ENCODE results near the gene LCN12.

Gene LCN12

GRCh38 chr9:136945333-136946227 is 6.5 kb upstream of the LCN12 start:
- no peak for DNase-seq

DNA sequence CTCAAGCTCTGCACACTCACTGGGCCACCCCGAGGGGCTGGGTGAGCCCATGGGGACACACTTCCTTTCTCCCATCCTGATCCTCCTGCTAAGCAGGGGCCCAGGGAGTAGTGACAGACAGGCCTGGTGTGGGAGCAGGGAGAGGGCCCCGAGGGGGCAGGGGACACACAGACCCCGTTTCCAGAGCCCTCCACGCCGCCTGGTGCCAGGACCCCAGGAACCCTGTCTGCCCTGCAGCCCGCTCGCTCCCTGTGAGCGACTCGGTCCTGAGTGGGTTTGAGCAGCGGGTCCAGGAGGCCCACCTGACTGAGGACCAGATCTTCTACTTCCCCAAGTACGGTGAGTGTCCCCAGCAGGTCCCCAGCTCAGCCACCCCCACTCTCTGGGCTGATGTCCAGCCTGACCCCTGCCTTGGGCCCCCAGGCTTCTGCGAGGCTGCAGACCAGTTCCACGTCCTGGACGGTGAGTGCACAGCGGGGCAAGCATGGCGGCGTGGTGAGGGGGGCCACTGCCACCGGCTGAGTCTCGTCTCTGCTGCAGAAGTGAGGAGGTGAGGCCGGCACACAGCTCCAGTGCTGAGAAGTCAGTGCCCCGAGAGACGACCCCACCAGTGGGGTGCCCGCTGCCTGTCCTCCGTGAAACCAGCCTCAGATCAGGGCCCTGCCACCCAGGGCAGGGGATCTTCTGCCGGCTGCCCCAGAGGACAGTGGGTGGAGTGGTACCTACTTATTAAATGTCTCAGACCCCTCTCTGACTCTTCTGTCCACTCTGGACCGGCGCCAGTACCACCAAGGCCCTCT is 5.6 kb upstream of the LCN12 start:
- DNase-seq, result no peak

DNA sequence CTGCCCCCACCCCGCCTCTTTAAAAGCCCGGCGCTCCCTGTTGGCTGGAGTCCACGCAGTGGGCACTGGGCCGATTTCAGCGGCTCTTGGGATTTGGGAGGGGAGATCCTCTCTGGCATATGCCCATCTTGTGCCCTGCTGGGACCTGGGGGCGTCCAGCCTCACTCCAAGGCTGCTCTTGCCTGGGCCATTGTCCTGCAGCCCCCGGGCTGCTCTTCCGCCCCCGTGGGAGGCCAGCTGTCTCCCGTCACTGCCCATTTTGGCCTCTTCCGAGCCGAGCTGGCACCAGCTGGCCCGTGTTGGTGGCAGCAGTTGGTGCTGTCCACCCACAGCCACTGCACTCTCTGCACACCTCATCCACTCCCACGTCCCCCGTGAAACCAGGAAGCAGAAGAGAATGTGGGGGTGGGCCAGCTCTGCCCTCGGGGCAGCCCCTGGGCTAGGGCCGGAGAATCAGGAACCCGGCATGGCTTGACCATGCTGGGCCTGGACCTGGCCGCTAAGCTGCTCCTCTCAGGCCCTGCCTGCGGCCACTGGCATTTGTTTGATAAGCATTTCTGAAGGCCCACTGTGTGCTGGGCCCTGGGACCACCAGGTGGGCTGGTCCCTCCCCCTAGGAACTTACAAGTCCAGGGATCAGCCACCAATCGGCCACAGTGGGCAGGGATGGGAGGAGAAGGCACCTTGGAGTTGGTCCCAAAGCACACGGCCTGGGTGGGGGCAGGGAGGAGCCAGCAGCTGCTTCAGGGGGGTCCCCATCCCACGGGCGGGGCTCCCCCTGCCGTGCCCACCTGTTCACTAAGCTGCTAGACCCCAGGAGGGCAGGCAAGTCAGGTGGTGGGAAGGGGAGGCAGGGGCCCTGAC is 4.8 kb upstream of the LCN12 start:
- DNase-seq, result no peak

DNA sequence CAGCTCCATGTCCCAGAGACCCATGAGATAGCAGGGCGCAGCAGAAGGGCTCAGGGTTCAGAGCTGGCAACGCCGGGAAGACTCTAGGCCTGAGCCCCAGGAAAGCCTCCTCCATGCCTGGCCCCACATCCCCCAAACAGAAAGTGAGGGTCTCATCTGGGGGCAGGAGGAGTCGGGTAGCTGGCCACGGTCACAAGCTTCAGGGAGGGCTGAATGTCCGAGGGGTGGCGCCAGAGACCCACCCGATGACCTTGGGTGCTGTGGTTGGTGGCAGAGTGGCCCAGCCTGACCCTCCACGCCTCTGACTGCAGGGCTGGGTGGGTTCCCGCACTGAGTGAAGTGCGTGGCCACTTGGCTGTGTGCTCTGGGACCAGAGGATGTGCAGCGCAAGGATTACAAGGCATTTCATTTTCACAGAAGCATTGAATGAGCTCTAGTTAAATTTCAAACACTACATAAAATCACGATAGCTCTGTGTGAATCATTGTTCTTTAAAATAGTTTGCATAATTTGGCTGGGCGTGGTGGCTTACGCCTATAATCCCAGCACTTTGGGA is 4.0 kb upstream of the LCN12 start:
- peak; percentile 31 for DNase-seq

DNA sequence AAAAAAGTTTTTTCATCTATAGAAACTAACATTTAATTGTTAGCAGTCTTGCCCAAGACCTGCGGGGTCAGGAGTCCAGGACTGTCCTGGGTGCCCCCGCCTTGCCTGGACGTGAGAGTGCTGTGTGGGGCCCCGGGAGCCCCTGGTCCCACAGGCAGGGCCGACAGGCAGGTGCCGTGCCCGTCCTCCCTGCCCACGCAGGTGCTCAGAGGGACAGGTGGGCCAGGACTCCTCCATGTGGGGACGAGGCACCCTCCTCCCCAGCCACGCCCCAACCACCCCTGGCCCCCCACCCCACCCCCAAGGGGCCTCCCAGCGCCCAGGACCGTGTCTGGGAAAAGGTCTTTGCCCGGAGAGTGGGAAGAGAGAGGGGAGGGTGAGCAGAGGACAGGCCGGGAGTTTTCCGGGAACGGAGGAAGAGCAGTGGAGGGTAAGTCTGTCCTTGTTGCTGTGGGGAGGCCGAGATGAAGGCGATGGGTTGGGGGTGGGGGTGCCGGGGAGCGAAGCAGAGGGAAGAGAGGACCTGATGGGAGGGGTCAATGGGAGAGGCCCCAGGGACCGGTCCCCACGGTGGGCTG is 2.7 kb upstream of the LCN12 start:
- no peak for DNase-seq

- peak; percentile 97 for DNase-seq
These were observed 2.0 kb upstream of the LCN12 start for GRCh38 chr9:136949817-136950655.

DNA sequence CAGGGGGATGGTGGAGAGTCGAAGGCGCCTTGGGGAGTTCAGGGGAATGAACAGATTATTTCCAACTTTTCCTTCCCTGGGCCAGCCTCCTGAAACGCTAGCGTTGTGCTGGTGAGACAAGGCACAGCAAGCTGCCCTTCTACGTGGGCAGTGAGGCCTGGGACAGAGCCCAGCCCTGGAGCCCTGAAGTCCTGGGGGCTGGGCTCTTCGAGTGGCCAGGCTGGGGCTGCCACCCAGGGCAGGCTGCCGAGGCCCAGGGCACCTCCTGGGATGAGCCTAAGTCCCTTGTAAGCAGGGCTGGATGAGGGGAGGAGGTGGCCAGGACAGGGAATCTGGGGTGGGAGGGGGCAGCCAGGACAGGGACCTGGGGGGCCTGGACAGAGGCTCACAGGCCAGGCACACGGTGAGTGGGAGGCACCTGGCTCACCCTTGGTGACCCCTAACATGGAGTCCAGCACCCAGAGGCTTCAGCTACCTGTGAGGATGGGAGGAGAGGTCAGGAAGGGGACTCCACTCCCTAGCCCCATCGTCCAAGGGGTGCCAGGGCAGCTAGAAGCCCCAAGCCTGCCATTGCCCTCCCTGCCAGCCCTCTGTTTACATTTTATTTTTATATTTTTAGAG is 1.3 kb upstream of the LCN12 start:
- no peak for DNase-seq

- DNase-seq, result no peak
These were observed 313 bp downstream of the LCN12 start for GRCh38 chr9:136952321-136952850.

GRCh38 chr9:136952876-136953770 is 1.1 kb downstream of the LCN12 start:
- no peak for DNase-seq

DNA sequence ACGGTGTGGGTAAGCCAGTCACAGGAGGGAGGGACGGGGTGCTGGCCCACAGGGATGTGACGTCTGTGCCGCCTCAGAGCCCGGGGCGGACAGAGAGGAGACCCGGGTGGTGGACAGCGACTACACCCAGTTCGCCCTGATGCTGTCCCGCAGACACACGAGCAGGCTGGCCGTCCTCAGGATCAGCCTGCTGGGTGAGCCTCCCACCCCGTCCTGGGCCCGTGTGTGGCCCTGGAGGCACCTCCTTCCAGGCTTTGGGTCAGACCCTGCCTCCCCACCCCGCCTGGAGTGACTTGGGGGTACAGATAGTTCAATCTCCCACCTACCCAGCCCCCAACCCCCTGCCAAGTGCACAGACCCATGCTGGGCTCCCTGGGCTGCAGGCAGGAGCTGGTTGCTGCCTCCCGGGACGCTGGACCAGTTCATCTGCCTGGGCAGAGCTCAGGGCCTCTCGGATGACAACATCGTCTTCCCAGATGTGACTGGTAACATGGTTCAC is 1.7 kb downstream of the LCN12 start:
- DNase-seq, result no peak

DNA sequence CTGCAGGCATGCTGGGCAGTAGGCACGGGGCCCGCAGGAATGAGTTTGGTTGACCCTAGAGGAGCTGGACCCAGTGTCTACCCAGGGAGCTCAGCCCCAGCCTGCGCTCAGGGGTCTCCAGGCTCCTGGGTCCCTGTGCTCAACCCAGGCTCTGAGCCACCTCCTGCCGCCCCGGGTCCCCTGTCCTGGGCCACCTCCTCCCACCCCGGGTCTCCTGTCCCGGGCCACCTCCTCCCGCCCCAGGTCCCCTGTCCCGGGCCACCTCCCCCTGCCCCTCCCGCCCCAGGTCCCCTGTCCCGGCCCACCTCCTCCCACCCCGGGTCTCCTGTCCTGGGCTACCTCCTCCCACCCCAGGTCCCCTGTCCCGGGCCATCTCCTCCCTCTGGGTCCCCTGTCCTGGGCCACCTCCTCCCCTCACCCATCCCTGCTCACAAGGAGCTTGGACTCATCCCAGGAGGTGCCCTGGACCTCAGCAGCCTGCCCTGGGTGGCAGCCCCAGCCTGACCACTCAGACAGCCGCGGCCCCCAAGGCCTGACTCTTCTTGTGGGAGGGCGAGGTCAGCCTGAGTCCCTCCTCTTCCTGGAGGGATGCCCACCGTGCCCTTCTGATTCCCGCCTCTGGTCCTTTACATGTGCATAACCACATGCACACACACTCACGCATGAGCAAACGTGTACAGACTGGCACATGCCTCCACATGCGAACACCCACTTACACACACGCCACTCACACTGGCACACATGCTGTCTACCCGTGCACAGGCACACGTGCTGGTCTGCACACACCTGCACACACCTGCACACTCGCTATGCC is 2.4 kb downstream of the LCN12 start:
- no peak for DNase-seq

GRCh38 chr9:136955202-136955942 is 3.3 kb downstream of the LCN12 start:
- DNase-seq, result no peak

GRCh38 chr9:136955943-136956335 is 3.9 kb downstream of the LCN12 start:
- DNase-seq, result no peak

DNA sequence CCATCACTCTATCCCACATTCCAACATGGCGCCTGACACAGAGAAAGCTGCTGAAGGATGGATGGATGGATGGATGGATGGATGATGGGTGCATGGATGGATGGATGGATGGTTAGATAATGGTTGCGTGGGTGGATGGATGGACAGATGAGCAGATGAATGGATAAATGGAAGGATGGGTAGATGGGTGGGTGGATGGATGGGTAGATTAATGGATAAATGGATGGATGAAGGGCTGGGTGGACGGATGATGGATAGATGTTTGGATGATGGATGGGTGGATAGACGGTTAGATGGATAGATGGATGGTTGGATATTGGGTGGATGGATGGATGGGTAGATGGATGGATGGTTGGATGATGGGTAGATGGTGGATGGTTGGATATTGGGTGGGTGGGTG is 4.5 kb downstream of the LCN12 start:
- DNase-seq, result no peak

GRCh38 chr9:136957461-136957860 is 5.4 kb downstream of the LCN12 start:
- no peak for DNase-seq

DNA sequence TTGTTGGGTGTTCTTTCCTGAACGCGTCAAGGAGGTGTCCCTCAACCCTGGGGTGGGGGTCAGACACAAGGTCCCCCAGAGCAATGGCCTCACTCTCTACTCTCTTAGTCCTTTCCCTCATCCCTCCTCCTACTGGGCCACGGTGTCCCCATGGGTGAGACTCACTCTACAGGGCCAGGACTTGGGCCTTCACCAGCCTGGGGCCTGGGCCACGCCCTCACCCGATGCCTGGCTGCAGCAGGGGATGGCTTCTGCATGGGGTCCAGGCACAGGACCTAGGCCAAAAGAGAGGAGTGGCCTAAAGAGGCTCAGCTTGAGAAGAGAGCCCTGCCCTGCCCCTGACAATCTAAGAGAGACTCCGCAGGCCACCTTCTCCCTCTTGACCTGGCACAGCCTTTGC is 5.8 kb downstream of the LCN12 start:
- no peak for DNase-seq

DNA sequence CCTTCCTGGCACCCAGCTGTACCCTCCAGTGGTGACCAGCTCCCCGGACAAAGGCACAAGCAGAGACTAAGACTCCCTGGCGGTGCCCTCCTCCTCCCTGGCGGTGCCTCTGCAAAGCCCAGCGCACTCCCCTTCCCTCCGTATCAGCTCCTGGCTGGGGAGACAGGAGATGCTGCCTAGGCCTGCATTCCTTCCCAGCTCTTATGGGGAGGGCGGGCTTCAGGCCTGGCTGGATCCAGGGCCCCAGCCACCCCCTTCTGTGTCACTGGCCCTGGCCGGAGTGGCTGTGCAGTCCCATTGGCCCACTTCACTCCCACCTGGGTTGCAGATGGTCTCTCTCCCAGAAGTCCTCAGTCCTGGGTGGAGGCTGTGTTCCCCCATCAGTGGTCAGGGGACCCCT is 6.4 kb downstream of the LCN12 start:
- DNase-seq, result no peak

Data from activated CD4-positive, alpha-beta T cell treated with anti-CD3 and anti-CD28 coated beads, Interleukin-10, Interleukin-2, amounts not matched to agents 100 ng/mL and 50 ng/mL, durations not matched to agents 16 hours and 8 hours (primary cell).